Uterus (tissue), 2 donors: ENCODE measurements around the gene TIGD1.

Experiments
- POLR2A ChIP-seq, 2 donors: fragments of 450-650 bp; IDR thresholded peaks; one replicate each; pipeline ENCODE4 v1.6.1; 2016; ENCODE audit warnings: antibody characterized with exemption in 2 of 2, mild to moderate bottlenecking in 1 of 2, moderate library complexity in 1 of 2
- TF ChIP-seq, protein P1 (sequence below), 4 experiments: fragments of 200-600 bp in 2 of 4; fragments of 450-650 bp in 2 of 4; sonication (generic) in 2 of 4; IDR thresholded peaks; one replicate each; pipeline ENCODE4 v1.5.1; 2016 to 2019; ENCODE audit warnings: antibody characterized with exemption in 4 of 4, mild to moderate bottlenecking in 2 of 4, moderate library complexity in 1 of 4

DNA sequence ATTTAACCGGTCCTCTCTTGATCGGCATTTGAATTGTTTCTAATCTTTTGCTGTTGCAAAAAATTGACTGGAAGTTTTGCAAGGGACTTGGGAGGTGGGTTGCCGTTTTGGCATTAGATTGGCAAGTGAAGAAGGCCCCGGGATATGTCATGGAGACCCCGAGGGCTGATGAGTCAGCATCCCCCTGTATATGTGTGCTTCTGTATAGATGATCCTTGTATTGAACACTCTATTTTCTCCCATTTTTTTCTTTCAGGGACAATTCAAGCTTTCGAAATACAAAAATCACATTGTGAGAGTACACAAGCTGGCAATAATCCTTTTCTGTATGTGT, 30.3 kb upstream of the TIGD1 start:
- TF ChIP-seq, protein P1, sequence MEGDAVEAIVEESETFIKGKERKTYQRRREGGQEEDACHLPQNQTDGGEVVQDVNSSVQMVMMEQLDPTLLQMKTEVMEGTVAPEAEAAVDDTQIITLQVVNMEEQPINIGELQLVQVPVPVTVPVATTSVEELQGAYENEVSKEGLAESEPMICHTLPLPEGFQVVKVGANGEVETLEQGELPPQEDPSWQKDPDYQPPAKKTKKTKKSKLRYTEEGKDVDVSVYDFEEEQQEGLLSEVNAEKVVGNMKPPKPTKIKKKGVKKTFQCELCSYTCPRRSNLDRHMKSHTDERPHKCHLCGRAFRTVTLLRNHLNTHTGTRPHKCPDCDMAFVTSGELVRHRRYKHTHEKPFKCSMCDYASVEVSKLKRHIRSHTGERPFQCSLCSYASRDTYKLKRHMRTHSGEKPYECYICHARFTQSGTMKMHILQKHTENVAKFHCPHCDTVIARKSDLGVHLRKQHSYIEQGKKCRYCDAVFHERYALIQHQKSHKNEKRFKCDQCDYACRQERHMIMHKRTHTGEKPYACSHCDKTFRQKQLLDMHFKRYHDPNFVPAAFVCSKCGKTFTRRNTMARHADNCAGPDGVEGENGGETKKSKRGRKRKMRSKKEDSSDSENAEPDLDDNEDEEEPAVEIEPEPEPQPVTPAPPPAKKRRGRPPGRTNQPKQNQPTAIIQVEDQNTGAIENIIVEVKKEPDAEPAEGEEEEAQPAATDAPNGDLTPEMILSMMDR (IDR thresholded peaks at IDR 0.05) = no peak
- TF ChIP-seq POLR2A (IDR thresholded peaks at IDR 0.05) = no peak
